Measurements from ENCODE around the gene SCO2. TPM values are rescaled to one million over a fixed set of nuclear protein-coding genes. Genes with fewer than 3 reads are reported as not detected.

Gene SCO2
- total RNA-seq, 1 experiment from 2014 or later: 3.0 TPM

DNA sequence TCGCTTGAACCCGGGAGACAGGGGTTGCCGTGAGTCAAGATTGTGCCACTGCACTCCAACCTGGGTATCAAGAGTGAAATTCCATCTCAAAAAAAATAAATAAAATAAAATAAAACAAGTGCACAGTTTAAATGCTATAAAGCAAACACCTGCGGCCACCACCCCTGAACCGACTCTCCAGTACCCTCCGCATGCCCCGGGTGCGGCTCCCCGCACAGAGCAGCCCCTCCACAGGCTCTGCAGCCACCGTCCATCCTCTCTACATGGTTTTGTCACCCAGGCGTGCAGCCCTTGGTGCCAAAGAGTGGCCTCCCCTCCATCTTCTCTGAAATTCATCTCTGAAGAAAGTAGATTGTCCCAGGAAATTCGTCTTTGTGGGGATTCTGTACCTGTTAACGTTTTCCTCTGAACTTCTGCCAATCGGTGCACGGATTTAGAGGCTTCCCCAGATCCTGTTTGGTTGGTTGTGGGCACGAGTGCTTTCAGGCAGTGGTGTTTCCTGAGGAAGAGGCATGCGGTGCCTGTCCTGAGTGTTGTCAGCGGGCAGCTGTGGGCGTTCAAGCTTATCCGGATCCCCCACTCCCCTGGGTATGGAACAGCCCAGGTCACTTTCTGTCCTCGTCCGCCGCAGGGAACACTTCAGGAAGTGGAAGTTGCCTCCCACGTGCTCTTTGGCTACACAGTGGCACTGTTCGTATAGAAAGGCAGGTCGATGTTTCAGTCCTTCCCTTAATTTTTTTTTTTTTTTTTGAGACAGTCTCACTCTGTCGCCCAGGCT lies 34.7 kb downstream of the SCO2 start:
- Histone ChIP-seq H4K20me1 (ENCODE audit: insufficient read depth) (no peaks in the 10 kb centered on the region), H3K4me3 (no peak overlapping the region), H3K4me2 (no peak overlapping the region), H3K36me3 (ENCODE audit: low read depth) (no peaks in the 10 kb centered on the region), H3K9me3 (ENCODE audit: insufficient read depth, low read depth) (no peaks in the 10 kb centered on the region), H3K27ac (no peak overlapping the region), H2AFZ (no peak overlapping the region), H3K27me3 (ENCODE audit: insufficient read depth, low read depth) (no peaks in the 10 kb centered on the region), H3F3A (ENCODE audit: insufficient read depth, low read depth) (no peaks in the 10 kb centered on the region; the same call in 1 of the 2 replicates), H3K79me2 (ENCODE audit: low read depth) (no peaks in the 10 kb centered on the region), H3K4me1 (replicated peaks; ENCODE audit: insufficient read depth) (0 out of 2 replicates have a peak, but pooled peaks cover 4% of the 10 kb centered on the region), H3K9me2 (ENCODE audit: insufficient read depth) (no peaks in the 10 kb centered on the region)
- CTCF ChIA-PET: no interaction called here
- TF ChIP-seq EZH2 (IDR thresholded peaks at IDR 0.05; ENCODE audit: low read depth): no peak
- TF ChIP-seq, protein P1, sequence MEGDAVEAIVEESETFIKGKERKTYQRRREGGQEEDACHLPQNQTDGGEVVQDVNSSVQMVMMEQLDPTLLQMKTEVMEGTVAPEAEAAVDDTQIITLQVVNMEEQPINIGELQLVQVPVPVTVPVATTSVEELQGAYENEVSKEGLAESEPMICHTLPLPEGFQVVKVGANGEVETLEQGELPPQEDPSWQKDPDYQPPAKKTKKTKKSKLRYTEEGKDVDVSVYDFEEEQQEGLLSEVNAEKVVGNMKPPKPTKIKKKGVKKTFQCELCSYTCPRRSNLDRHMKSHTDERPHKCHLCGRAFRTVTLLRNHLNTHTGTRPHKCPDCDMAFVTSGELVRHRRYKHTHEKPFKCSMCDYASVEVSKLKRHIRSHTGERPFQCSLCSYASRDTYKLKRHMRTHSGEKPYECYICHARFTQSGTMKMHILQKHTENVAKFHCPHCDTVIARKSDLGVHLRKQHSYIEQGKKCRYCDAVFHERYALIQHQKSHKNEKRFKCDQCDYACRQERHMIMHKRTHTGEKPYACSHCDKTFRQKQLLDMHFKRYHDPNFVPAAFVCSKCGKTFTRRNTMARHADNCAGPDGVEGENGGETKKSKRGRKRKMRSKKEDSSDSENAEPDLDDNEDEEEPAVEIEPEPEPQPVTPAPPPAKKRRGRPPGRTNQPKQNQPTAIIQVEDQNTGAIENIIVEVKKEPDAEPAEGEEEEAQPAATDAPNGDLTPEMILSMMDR (conservative IDR thresholded peaks at IDR 0.05): no peak
- intact Hi-C loops (cut with micrococcal nuclease; ENCODE audit: unreplicated experiment): no loop called here
- no TSS peak for BruUV-seq (replicated peaks)
- no peak for DNase-seq
- POLR2A ChIA-PET (ENCODE audit: unreplicated experiment): interaction anchor here (0.6 kb wide), 1 partner anchor 133 kb away, joined by 3 read pairs; no protein-coding TSS in a partner anchor

DNA sequence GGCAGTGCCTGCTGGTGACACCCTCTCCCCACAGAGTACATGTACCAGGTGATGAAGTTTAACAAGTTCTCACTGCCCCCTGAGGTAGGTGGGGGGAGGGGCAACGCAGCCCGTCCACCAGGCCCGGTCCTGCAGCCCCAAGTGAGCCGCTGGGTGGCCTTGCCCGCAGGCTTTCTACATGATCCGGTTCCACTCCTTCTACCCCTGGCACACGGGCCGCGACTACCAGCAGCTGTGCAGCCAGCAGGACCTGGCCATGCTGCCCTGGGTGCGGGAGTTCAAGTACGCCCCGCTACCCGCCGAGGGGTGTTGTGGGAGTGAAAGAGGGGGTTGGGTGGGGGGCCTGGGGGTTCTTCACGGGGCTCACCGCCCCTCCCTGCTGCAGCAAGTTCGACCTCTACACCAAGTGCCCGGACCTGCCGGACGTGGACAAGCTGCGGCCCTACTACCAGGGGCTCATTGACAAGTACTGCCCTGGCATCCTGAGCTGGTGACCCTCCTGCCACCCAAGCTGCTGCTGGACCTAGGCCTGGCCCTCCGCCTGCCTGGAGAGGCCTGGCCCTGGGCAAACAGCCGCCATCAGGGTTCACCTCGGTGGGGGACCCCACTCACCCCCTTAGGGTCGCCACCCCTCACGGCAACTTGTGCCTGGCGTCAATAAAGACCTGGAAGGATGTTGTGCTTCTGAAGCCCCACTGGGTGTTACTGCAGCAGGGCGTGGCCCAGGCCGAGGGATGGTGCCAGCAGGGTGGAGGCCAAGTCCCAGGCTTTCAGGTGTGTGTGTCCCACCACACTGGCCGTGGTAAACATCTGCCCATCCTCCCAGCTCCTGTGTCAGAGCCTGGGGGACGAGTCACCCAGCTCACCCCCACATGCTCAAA lies 35.8 kb downstream of the SCO2 start:
- Histone ChIP-seq H3K27me3 (ENCODE audit: insufficient read depth, low read depth) (no peaks in the 10 kb centered on the region), H3K27ac (no peak overlapping the region), H3K4me3 (no peak overlapping the region), H4K20me1 (ENCODE audit: insufficient read depth) (peaks cover 3% of the 10 kb centered on the region; the same call in 1 of the 2 replicates), H3K4me1 (replicated peaks; ENCODE audit: insufficient read depth) (0 out of 2 replicates have a peak, but pooled peaks cover 4% of the 10 kb centered on the region), H3K9me2 (ENCODE audit: insufficient read depth) (no peaks in the 10 kb centered on the region), H3K79me2 (ENCODE audit: low read depth) (no peaks in the 10 kb centered on the region), H2AFZ (no peak overlapping the region), H3K4me2 (no peak overlapping the region), H3K9me3 (ENCODE audit: insufficient read depth, low read depth) (no peaks in the 10 kb centered on the region), H3F3A (ENCODE audit: insufficient read depth, low read depth) (peaks cover 9% of the 10 kb centered on the region), H3K36me3 (ENCODE audit: low read depth) (no peaks in the 10 kb centered on the region)
- no peak for TF ChIP-seq EZH2 (IDR thresholded peaks at IDR 0.05; ENCODE audit: low read depth)
- TF ChIP-seq, protein P1 (conservative IDR thresholded peaks at IDR 0.05): no peak
- ChIA-PET CTCF (no interaction called here), POLR2A (ENCODE audit: unreplicated experiment) (interaction anchor here (0.6 kb wide), 1 partner anchor 170 kb away, joined by 4 read pairs; no protein-coding TSS in a partner anchor)
- DNase-seq: no peak
- intact Hi-C loops (cut with micrococcal nuclease; ENCODE audit: unreplicated experiment): no loop called here
- no TSS peak for BruUV-seq (replicated peaks)

DNA sequence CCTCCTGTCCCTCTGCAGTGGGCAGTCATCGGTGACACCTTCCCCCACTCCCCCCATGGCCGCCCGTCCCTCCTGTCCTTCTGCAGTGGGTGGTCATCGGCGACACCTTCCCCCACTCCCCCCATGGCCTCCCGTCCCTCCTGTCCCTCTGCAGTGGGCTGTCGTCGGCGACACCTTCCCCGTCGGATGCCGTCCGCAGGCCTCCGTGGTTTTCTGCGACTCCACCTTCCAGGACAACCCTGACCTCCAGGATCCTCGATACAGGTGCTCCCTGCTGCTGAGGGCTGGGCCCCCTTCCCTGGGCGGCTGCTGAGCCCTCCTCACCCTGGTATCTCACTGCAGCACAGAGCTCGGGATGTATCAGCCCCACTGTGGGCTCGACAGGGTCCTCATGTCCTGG lies 36.5 kb downstream of the SCO2 start:
- BruUV-seq (replicated peaks): no TSS peak
- peaks cover 16% of the 10 kb centered on the region for H3F3A ChIP-seq (ENCODE audit: insufficient read depth, low read depth)
- H3K4me2 ChIP-seq: no peak overlapping the region
- ChIA-PET POLR2A (ENCODE audit: unreplicated experiment) (no interaction called here), CTCF (no interaction called here)
- DNase-seq: no peak
- H3K79me2 ChIP-seq (ENCODE audit: low read depth): no peaks in the 10 kb centered on the region
- peaks cover 8% of the 10 kb centered on the region for H4K20me1 ChIP-seq (ENCODE audit: insufficient read depth)
- H3K27ac ChIP-seq: no peak overlapping the region
- 0 out of 2 replicates have a peak, but pooled peaks cover 4% of the 10 kb centered on the region for H3K4me1 ChIP-seq (replicated peaks; ENCODE audit: insufficient read depth)
- no peaks in the 10 kb centered on the region for H3K27me3 ChIP-seq (ENCODE audit: insufficient read depth, low read depth)
- TF ChIP-seq, protein P1 (conservative IDR thresholded peaks at IDR 0.05): no peak
- TF ChIP-seq EZH2 (IDR thresholded peaks at IDR 0.05; ENCODE audit: low read depth): no peak
- intact Hi-C loops (cut with micrococcal nuclease; ENCODE audit: unreplicated experiment): no loop called here
- H3K9me3 ChIP-seq (ENCODE audit: insufficient read depth, low read depth): no peaks in the 10 kb centered on the region
- H2AFZ ChIP-seq: no peak overlapping the region
- no peak overlapping the region for H3K4me3 ChIP-seq
- no peaks in the 10 kb centered on the region for H3K9me2 ChIP-seq (ENCODE audit: insufficient read depth)
- H3K36me3 ChIP-seq (ENCODE audit: low read depth): no peaks in the 10 kb centered on the region
